Measurements from ENCODE around the gene ALKBH1. TPM values are rescaled to one million over a fixed set of nuclear protein-coding genes. Genes with fewer than 3 reads are reported as not detected.

ALKBH1 gene
- total and polyA plus RNA-seq, 8 donors = 5.7 to 21.6 (median 10.2) TPM; not detected in 1

DNA sequence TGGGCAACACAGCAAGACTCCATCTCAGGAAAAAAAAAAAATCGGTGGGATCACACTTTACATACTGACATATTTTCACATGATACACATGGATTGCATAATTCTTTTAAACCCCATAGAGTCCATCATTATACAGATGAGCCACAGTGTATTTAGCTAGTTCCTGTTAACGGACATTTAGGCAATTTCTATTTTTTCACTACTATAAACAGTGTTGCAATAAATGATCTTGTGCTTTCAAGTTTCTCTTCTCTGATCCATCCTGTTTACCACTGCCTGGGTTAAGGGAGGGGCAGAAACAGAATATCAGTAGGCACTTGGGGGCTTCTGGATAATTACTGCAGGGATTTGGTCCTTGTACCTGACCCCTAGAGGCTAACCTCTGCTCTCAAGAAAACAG, 48.0 kb downstream of the ALKBH1 start:
- peak overlapping the region in 3 of 5 donors; percentile 11 to 56 (median 48) for H3K27ac ChIP-seq
- intact Hi-C loops (cut with DNase I; ENCODE audit: low total_unique reads) = no loop called here
- H3K9me3 ChIP-seq = no peaks in the 10 kb centered on the region

DNA sequence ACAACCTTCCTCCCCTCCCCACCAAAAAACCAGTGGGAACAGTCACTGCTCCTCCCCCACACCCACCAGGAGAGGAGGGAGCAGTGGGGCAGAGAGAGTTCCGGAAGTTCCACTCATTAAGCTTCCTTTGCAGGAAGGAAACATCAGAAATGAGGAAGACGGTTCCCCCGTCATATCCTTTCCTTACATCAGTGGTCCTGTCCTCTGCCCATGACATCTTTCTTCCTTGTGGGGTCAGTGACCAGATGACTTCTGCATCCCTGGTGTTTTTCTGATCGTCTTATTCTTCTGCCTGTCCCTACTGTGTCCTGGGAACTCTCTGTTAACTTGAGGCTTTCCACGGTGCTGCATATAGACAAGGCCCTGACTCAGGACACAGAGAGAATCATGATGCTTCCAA, 50.5 kb downstream of the ALKBH1 start:
- no peaks in the 10 kb centered on the region for H3K36me3 ChIP-seq
- 66 to 79% (median 76%) methylated on average over 5 of the region's 5 CpGs for WGBS, 5 donors
- no peaks in the 10 kb centered on the region for H3K9me3 ChIP-seq
- no peaks in the 10 kb centered on the region for H3K27me3 ChIP-seq
- no peak overlapping the region for H3K27ac ChIP-seq
- H3K4me3 ChIP-seq = no peak overlapping the region
- TF ChIP-seq POLR2A (IDR thresholded peaks at IDR 0.05) = no peak
- TF ChIP-seq, protein P1, sequence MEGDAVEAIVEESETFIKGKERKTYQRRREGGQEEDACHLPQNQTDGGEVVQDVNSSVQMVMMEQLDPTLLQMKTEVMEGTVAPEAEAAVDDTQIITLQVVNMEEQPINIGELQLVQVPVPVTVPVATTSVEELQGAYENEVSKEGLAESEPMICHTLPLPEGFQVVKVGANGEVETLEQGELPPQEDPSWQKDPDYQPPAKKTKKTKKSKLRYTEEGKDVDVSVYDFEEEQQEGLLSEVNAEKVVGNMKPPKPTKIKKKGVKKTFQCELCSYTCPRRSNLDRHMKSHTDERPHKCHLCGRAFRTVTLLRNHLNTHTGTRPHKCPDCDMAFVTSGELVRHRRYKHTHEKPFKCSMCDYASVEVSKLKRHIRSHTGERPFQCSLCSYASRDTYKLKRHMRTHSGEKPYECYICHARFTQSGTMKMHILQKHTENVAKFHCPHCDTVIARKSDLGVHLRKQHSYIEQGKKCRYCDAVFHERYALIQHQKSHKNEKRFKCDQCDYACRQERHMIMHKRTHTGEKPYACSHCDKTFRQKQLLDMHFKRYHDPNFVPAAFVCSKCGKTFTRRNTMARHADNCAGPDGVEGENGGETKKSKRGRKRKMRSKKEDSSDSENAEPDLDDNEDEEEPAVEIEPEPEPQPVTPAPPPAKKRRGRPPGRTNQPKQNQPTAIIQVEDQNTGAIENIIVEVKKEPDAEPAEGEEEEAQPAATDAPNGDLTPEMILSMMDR (IDR thresholded peaks at IDR 0.05) = no peak
- no peak for TF ChIP-seq POLR2AphosphoS5 (IDR thresholded peaks at IDR 0.05)
- TF ChIP-seq EP300 (IDR thresholded peaks at IDR 0.05) = no peak
- intact Hi-C loops (cut with DNase I; ENCODE audit: low total_unique reads) = no loop called here
- H3K4me1 ChIP-seq = peaks cover 0 to 43% (median 19%) of the 10 kb centered on the region in 4 donors
- DNase-seq = no peak

More for the DNA sequence above, 48.0 kb downstream of the ALKBH1 start:
- 65 to 81% (median 70%) methylated on average over 2 of the region's 2 CpGs for WGBS, 5 donors
- Histone ChIP-seq H3K36me3 (no peaks in the 10 kb centered on the region), H3K27me3 (no peaks in the 10 kb centered on the region), H3K4me1 (peaks cover 0 to 27% (median 14%) of the 10 kb centered on the region in 4 donors), H3K4me3 (no peak overlapping the region)
- no peak for TF ChIP-seq POLR2A (IDR thresholded peaks at IDR 0.05)
- TF ChIP-seq POLR2AphosphoS5 (IDR thresholded peaks at IDR 0.05) = no peak
- no peak for TF ChIP-seq EP300 (IDR thresholded peaks at IDR 0.05)
- TF ChIP-seq, protein P1 (IDR thresholded peaks at IDR 0.05) = no peak
- no peak for DNase-seq

DNA sequence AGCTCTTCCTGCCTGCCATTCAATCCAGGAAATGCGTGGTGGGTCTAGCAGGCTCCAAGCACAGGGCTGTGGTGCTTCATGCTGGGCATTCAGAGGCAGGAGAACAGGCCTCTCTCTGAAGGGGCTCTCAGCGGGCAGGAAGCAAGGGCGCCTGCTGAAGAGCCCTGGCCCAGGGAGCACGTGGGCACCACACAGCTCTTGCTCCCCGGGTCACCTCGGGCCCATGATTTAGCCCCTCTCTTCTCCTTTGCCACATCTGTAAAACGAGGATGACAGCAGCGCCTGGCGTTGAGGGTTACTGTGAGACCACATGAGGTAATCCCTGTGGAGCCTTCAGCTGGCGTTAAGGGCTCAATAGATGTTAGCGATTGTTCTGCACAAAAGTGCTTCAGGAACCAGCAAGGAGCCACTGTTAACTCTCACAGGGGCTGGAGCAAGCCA, 53.8 kb downstream of the ALKBH1 start:
- Histone ChIP-seq H3K4me3 (no peak overlapping the region), H3K36me3 (no peaks in the 10 kb centered on the region), H3K9me3 (no peaks in the 10 kb centered on the region), H3K27ac (peak overlapping the region in 4 of 5 donors; percentile 7 to 35 (median 20)), H3K4me1 (peaks cover 0 to 39% (median 15%) of the 10 kb centered on the region in 4 donors), H3K27me3 (no peaks in the 10 kb centered on the region)
- no peak for TF ChIP-seq POLR2AphosphoS5 (IDR thresholded peaks at IDR 0.05)
- 48 to 66% (median 63%) methylated on average over 7 to 11 of the region's 11 CpGs for WGBS, 5 donors
- no peak for DNase-seq
- intact Hi-C loops (cut with DNase I; ENCODE audit: low total_unique reads) = no loop called here

DNA sequence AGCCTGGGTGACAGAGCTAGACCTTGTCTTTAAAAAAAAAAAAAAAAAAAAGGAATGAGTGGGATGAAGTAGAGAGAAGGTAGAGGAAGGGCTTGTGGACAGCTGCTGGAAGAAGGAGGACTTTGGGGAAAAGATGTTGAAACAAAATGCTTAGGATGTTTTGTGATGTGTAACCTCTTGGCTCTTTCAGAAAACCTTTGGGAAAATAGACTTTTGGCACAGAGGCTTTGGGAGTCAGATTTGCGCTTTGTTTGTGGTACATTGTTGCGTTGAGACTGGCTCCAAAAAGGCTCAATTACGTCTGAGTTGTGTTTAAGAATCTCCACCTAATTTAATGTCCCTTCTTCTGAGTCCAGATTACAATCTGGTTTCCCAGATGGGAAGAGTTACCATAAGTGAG, 58.5 kb downstream of the ALKBH1 start:
- 84 to 92% (median 91%) methylated on average over 3 of the region's 3 CpGs for WGBS, 5 donors
- H3K36me3 ChIP-seq = no peaks in the 10 kb centered on the region
- H3K27ac ChIP-seq = no peak overlapping the region
- no peaks in the 10 kb centered on the region for H3K27me3 ChIP-seq
- no peaks in the 10 kb centered on the region for H3K9me3 ChIP-seq
- intact Hi-C loops (cut with DNase I; ENCODE audit: low total_unique reads) = no loop called here
- no peak for DNase-seq
- no peak overlapping the region for H3K4me3 ChIP-seq
- no peak for TF ChIP-seq POLR2A (IDR thresholded peaks at IDR 0.05)
- H3K4me1 ChIP-seq = peaks cover 0 to 12% (median 6%) of the 10 kb centered on the region in 4 donors

DNA sequence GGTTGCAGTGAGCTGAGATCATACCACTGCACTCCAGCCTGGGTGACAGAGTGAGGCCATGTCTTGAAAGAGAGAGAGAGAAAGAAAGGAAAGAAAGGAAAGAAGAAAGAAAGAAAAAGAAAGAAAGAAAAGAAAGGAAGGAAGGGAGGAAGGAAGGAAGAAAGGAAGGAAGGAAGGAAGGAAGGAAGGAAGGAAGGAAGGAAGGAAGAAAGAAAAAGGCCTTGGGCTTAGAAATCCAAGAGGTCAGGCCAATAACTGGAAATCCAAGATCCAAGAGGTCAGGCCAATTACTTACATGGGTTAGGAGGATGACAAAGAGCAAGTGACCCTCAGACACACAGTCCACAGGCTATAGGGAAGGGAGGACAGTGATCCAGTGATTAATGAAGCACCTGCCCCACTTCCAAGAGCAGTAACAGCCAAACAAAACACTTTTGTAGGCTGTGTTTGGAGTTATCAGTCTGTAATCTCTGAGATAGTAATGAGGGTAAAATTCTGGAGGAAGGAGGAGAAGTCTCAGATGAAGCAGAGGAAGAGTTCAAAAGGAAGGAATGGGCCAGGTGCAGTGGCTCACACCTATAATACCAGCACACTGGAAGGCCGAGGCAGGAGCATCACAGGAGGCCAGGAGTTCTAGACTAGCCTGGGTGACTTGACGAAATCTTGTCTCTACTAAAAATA, 59.2 kb downstream of the ALKBH1 start:
- Histone ChIP-seq H3K9me3 (no peaks in the 10 kb centered on the region), H3K4me3 (no peak overlapping the region), H3K27ac (peak overlapping the region in 1 of 5 donors; percentile 30), H3K27me3 (no peaks in the 10 kb centered on the region), H3K4me1 (peaks cover 0 to 5% (median 4%) of the 10 kb centered on the region in 4 donors), H3K36me3 (no peaks in the 10 kb centered on the region)
- intact Hi-C loops (cut with DNase I; ENCODE audit: low total_unique reads) = no loop called here
- DNase-seq = no peak
- 34 to 100% (median 83%) methylated on average over 2 of the region's 2 CpGs for WGBS, 5 donors
- no peak for TF ChIP-seq POLR2AphosphoS5 (IDR thresholded peaks at IDR 0.05)
- TF ChIP-seq EP300 (IDR thresholded peaks at IDR 0.05) = no peak

DNA sequence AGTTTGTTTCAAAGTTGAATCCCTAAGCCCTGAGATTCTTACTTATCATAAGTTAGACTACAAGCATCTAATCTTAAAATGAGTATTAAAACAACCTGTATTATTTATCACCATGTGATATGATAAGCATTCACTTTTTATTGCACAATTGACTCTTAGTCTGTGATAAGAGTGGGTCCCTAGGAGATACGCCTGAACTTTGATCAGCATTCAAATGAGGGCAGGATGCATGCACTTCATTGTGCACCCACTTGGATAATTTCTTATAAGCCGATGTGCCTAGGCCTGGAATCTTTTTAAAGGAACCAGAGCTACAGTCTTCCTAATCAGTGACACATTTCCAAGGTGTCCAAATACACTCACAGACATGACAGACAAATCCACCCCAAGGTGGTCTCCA, 60.0 kb downstream of the ALKBH1 start:
- Histone ChIP-seq H3K27ac (peak overlapping the region in 2 of 5 donors; percentile 18 to 60), H3K27me3 (no peaks in the 10 kb centered on the region), H3K4me3 (no peak overlapping the region), H3K4me1 (peaks cover 0 to 5% (median 1%) of the 10 kb centered on the region in 4 donors), H3K9me3 (no peaks in the 10 kb centered on the region), H3K36me3 (no peaks in the 10 kb centered on the region)
- DNase-seq = peak in 1 of 2 donors; percentile 38
- 30 to 58% (median 54%) methylated on average over 2 of the region's 2 CpGs for WGBS, 5 donors
- intact Hi-C loops (cut with DNase I; ENCODE audit: low total_unique reads) = no loop called here
- TF ChIP-seq POLR2AphosphoS5 (IDR thresholded peaks at IDR 0.05) (peak in 2 of 3 donors; percentile 73 to 86), EP300 (IDR thresholded peaks at IDR 0.05) (no peak)
